ENCODE measurements around the gene GNPTG. TPM values are rescaled to one million over a fixed set of nuclear protein-coding genes. Genes with fewer than 3 reads are reported as not detected.

The GNPTG gene
- total RNA-seq, 1 experiment from 2014 or later: 21.5 TPM

GRCh38 chr16:1314399-1315068, 37.2 kb upstream of the GNPTG start:
- peaks cover 46% of the 10 kb centered on the region for H3K36me3 ChIP-seq (replicated peaks; ENCODE audit: control insufficient read depth, insufficient read depth, low read length)
- peak; percentile 46 for DNase-seq

GRCh38 chr16:1315081-1316032, 36.4 kb upstream of the GNPTG start:
- H3K36me3 ChIP-seq (replicated peaks; ENCODE audit: control insufficient read depth, insufficient read depth, low read length): peaks cover 54% of the 10 kb centered on the region
- no peak overlapping the region for H3K4me3 ChIP-seq (ENCODE audit: insufficient read depth, low read depth, low read length)
- DNase-seq: peak; percentile 58
- H3K27me3 ChIP-seq (ENCODE audit: control insufficient read depth, insufficient read depth, low read length): no peaks in the 10 kb centered on the region

More at GRCh38 chr16:1314399-1315068, 37.2 kb upstream of the GNPTG start:
- H3K27me3 ChIP-seq (ENCODE audit: control insufficient read depth, insufficient read depth, low read length): no peaks in the 10 kb centered on the region
- H3K4me3 ChIP-seq (ENCODE audit: insufficient read depth, low read depth, low read length): no peak overlapping the region

GRCh38 chr16:1316033-1316405, 35.7 kb upstream of the GNPTG start:
- peaks cover 57% of the 10 kb centered on the region for H3K36me3 ChIP-seq (replicated peaks; ENCODE audit: control insufficient read depth, insufficient read depth, low read length)
- DNase-seq: peak; percentile 50
- no peaks in the 10 kb centered on the region for H3K27me3 ChIP-seq (ENCODE audit: control insufficient read depth, insufficient read depth, low read length)
- no peak overlapping the region for H3K4me3 ChIP-seq (ENCODE audit: insufficient read depth, low read depth, low read length)

- no peak for DNase-seq
- H3K36me3 ChIP-seq (replicated peaks; ENCODE audit: control insufficient read depth, insufficient read depth, low read length): peaks cover 58% of the 10 kb centered on the region
- no peak overlapping the region for H3K4me3 ChIP-seq (ENCODE audit: insufficient read depth, low read depth, low read length)
- no peaks in the 10 kb centered on the region for H3K27me3 ChIP-seq (ENCODE audit: control insufficient read depth, insufficient read depth, low read length)
Observed at GRCh38 chr16:1317479-1318267, 34.1 kb upstream of the GNPTG start.

GRCh38 chr16:1318268-1318545, 33.5 kb upstream of the GNPTG start:
- no peak for DNase-seq
- Histone ChIP-seq H3K36me3 (replicated peaks; ENCODE audit: control insufficient read depth, insufficient read depth, low read length) (peaks cover 57% of the 10 kb centered on the region), H3K27me3 (ENCODE audit: control insufficient read depth, insufficient read depth, low read length) (no peaks in the 10 kb centered on the region), H3K4me3 (ENCODE audit: insufficient read depth, low read depth, low read length) (no peak overlapping the region)

- H3K4me3 ChIP-seq (ENCODE audit: insufficient read depth, low read depth, low read length): no peak overlapping the region
- DNase-seq: no peak
- peaks cover 57% of the 10 kb centered on the region for H3K36me3 ChIP-seq (replicated peaks; ENCODE audit: control insufficient read depth, insufficient read depth, low read length)
- H3K27me3 ChIP-seq (ENCODE audit: control insufficient read depth, insufficient read depth, low read length): no peaks in the 10 kb centered on the region
Observed at GRCh38 chr16:1319041-1319440, 32.7 kb upstream of the GNPTG start.

GRCh38 chr16:1320097-1320496, 31.6 kb upstream of the GNPTG start:
- no peak overlapping the region for H3K4me3 ChIP-seq (ENCODE audit: insufficient read depth, low read depth, low read length)
- H3K36me3 ChIP-seq (replicated peaks; ENCODE audit: control insufficient read depth, insufficient read depth, low read length): peaks cover 52% of the 10 kb centered on the region
- DNase-seq: no peak
- no peaks in the 10 kb centered on the region for H3K27me3 ChIP-seq (ENCODE audit: control insufficient read depth, insufficient read depth, low read length)

GRCh38 chr16:1320658-1321240, 31.0 kb upstream of the GNPTG start:
- no peaks in the 10 kb centered on the region for H3K27me3 ChIP-seq (ENCODE audit: control insufficient read depth, insufficient read depth, low read length)
- peaks cover 51% of the 10 kb centered on the region for H3K36me3 ChIP-seq (replicated peaks; ENCODE audit: control insufficient read depth, insufficient read depth, low read length)
- DNase-seq: no peak
- no peak overlapping the region for H3K4me3 ChIP-seq (ENCODE audit: insufficient read depth, low read depth, low read length)

- Histone ChIP-seq H3K36me3 (replicated peaks; ENCODE audit: control insufficient read depth, insufficient read depth, low read length) (peaks cover 37% of the 10 kb centered on the region), H3K27me3 (ENCODE audit: control insufficient read depth, insufficient read depth, low read length) (no peaks in the 10 kb centered on the region), H3K4me3 (ENCODE audit: insufficient read depth, low read depth, low read length) (no peak overlapping the region)
- no peak for DNase-seq
Observed at GRCh38 chr16:1322407-1322806, 29.3 kb upstream of the GNPTG start.

- no peak overlapping the region for H3K4me3 ChIP-seq (ENCODE audit: insufficient read depth, low read depth, low read length)
- no peak for DNase-seq
- no peaks in the 10 kb centered on the region for H3K27me3 ChIP-seq (ENCODE audit: control insufficient read depth, insufficient read depth, low read length)
- H3K36me3 ChIP-seq (replicated peaks; ENCODE audit: control insufficient read depth, insufficient read depth, low read length): peaks cover 28% of the 10 kb centered on the region
Observed at GRCh38 chr16:1323296-1324239, 28.2 kb upstream of the GNPTG start.

- no peak overlapping the region for H3K4me3 ChIP-seq (ENCODE audit: insufficient read depth, low read depth, low read length)
- DNase-seq: no peak
- no peaks in the 10 kb centered on the region for H3K27me3 ChIP-seq (ENCODE audit: control insufficient read depth, insufficient read depth, low read length)
- peaks cover 22% of the 10 kb centered on the region for H3K36me3 ChIP-seq (replicated peaks; ENCODE audit: control insufficient read depth, insufficient read depth, low read length)
Observed at GRCh38 chr16:1324286-1324826, 27.4 kb upstream of the GNPTG start.

- no peak for DNase-seq
- Histone ChIP-seq H3K27me3 (ENCODE audit: control insufficient read depth, insufficient read depth, low read length) (no peaks in the 10 kb centered on the region), H3K36me3 (replicated peaks; ENCODE audit: control insufficient read depth, insufficient read depth, low read length) (peaks cover 13% of the 10 kb centered on the region), H3K4me3 (ENCODE audit: insufficient read depth, low read depth, low read length) (no peak overlapping the region)
Observed at GRCh38 chr16:1325261-1325660, 26.5 kb upstream of the GNPTG start.

- Histone ChIP-seq H3K27me3 (ENCODE audit: control insufficient read depth, insufficient read depth, low read length) (no peaks in the 10 kb centered on the region), H3K36me3 (replicated peaks; ENCODE audit: control insufficient read depth, insufficient read depth, low read length) (peaks cover 10% of the 10 kb centered on the region), H3K4me3 (ENCODE audit: insufficient read depth, low read depth, low read length) (no peak overlapping the region)
- peak; percentile 80 for DNase-seq
Observed at GRCh38 chr16:1325673-1326371, 25.9 kb upstream of the GNPTG start.

All from H7 (cell line).